HG02610 (cell line): Measurements from ENCODE around the gene IQGAP1.

Experiments
- ATAC-seq: cut with Tn5 transposase; IDR thresholded peaks from one replicate; pipeline ENCODE4 v1.9.1; 2021; ENCODE audit warnings: mild to moderate bottlenecking, moderate library complexity; ENCODE audit not compliant: unreplicated experiment

IQGAP1 gene

GRCh38 chr15:90437516-90437915, 49.5 kb downstream of the IQGAP1 start:
- ATAC-seq = no peak

GRCh38 chr15:90439946-90440345, 51.9 kb downstream of the IQGAP1 start:
- no peak for ATAC-seq

GRCh38 chr15:90441027-90441426, 53.0 kb downstream of the IQGAP1 start:
- no peak for ATAC-seq

- no peak for ATAC-seq
These were observed 54.4 kb downstream of the IQGAP1 start for GRCh38 chr15:90442423-90442822.

- ATAC-seq = no peak
These were observed 61.2 kb downstream of the IQGAP1 start for GRCh38 chr15:90449206-90449735.

- no peak for ATAC-seq
These were observed 63.2 kb downstream of the IQGAP1 start for GRCh38 chr15:90451053-90451850.

GRCh38 chr15:90456236-90456635, 68.2 kb downstream of the IQGAP1 start:
- no peak for ATAC-seq

- ATAC-seq = no peak
These were observed 70.0 kb downstream of the IQGAP1 start for GRCh38 chr15:90458061-90458460.

GRCh38 chr15:90459368-90459767, 71.3 kb downstream of the IQGAP1 start:
- no peak for ATAC-seq

GRCh38 chr15:90460142-90460824, 72.2 kb downstream of the IQGAP1 start:
- no peak for ATAC-seq

- ATAC-seq = no peak
These were observed 75.3 kb downstream of the IQGAP1 start for GRCh38 chr15:90463381-90463780.

GRCh38 chr15:90465140-90465929, 77.3 kb downstream of the IQGAP1 start:
- ATAC-seq = no peak

GRCh38 chr15:90465930-90466567, 78.0 kb downstream of the IQGAP1 start:
- ATAC-seq = no peak

- ATAC-seq = no peak
These were observed 81.7 kb downstream of the IQGAP1 start for GRCh38 chr15:90469723-90470122.

- ATAC-seq = no peak
These were observed 82.4 kb downstream of the IQGAP1 start for GRCh38 chr15:90470453-90470852.

GRCh38 chr15:90471126-90471525, 83.1 kb downstream of the IQGAP1 start:
- ATAC-seq = no peak

- ATAC-seq = no peak
These were observed 83.7 kb downstream of the IQGAP1 start for GRCh38 chr15:90471769-90472168.

GRCh38 chr15:90478846-90479481, 90.9 kb downstream of the IQGAP1 start:
- no peak for ATAC-seq

GRCh38 chr15:90479656-90480055, 91.6 kb downstream of the IQGAP1 start:
- ATAC-seq = no peak

- ATAC-seq = no peak
These were observed 93.0 kb downstream of the IQGAP1 start for GRCh38 chr15:90481023-90481422.
